Lower lobe of right lung (tissue), 2 donors: ENCODE measurements around the gene PTPN11. TPM values are rescaled to one million over a fixed set of nuclear protein-coding genes. Genes with fewer than 3 reads are reported as not detected.
"Not testable (repeated sequence)": the region's sequence is repeated elsewhere in the genome, so short reads cannot be mapped to it uniquely, and the experiment has no call there.

Experiments
- ATAC-seq, 2 donors: fragments of 200-7000 bp; cut with Tn5 transposase; one replicate each; pipeline ENCODE4 v1.9.1; 2020 to 2022; ENCODE audit warnings: mild to moderate bottlenecking in 2 of 2, moderate library complexity in 2 of 2
- DNase-seq: peaks from one replicate; pipeline ENCODE4 v3.0.0-alpha.2; 2020
- H3K27ac ChIP-seq: fragments of 200-600 bp; one replicate; pipeline ENCODE4 v1.8.0; 2022
- H3K27me3 ChIP-seq: fragments of 200-600 bp; one replicate; pipeline ENCODE4 v1.8.0; 2022; ENCODE audit warnings: low read depth
- H3K36me3 ChIP-seq: fragments of 200-600 bp; one replicate; pipeline ENCODE4 v1.8.0; 2022; ENCODE audit warnings: mild to moderate bottlenecking
- H3K4me1 ChIP-seq: fragments of 200-600 bp; one replicate; pipeline ENCODE4 v1.8.0; 2022
- H3K4me3 ChIP-seq: fragments of 200-600 bp; one replicate; pipeline ENCODE4 v1.8.0; 2022; ENCODE audit warnings: mild to moderate bottlenecking
- H3K9me3 ChIP-seq: fragments of 200-600 bp; one replicate; pipeline ENCODE4 v1.8.0; 2022
- CTCF ChIP-seq: fragments of 200-600 bp; IDR thresholded peaks from one replicate; pipeline ENCODE4 v1.8.0; 2022; ENCODE audit warnings: antibody characterized with exemption, mild to moderate bottlenecking
- intact Hi-C: fragments of 100-400 bp; cut with DNase I; formaldehyde crosslinking; loops from one replicate; pipeline ENCODE4 v1.11.0; 2022
- total RNA-seq: library from RNA; stranded (reverse); fragmentation: NEBNext Ultra II Directional; extraction: Animal tissue kit (Norgen Biotek cat#: 25700); gene quantifications from one replicate; pipeline ENCODE4 v1.2.1, GENCODE V29; 2021
- donor health status: DM: no; HTN: yes; CAD: no; lungs with severe emphysema.

Gene PTPN11
- total RNA-seq, 1 donor from 2014 or later: 87.5 TPM

- ATAC-seq (no peak), DNase-seq (no peak)
- Histone ChIP-seq H3K4me3 (no peak overlapping the region), H3K4me1 (no peaks in the 10 kb centered on the region), H3K27me3 (no peaks in the 10 kb centered on the region), H3K9me3 (no peaks in the 10 kb centered on the region), H3K27ac (no peak overlapping the region), H3K36me3 (no peaks in the 10 kb centered on the region)
- TF ChIP-seq CTCF: no peak
- intact Hi-C loops: no loop called here
Observed at GRCh38 chr12:112389228-112389627, 29.5 kb upstream of the PTPN11 start.

- H3K27me3 ChIP-seq, intact Hi-C loops, H3K4me1 ChIP-seq, ATAC-seq, H3K4me3 ChIP-seq, H3K9me3 ChIP-seq, H3K36me3 ChIP-seq, DNase-seq, H3K27ac ChIP-seq: not testable (repeated sequence)
Observed at GRCh38 chr12:112389922-112390654, 28.7 kb upstream of the PTPN11 start.

- Histone ChIP-seq H3K27me3 (no peaks in the 10 kb centered on the region), H3K27ac (no peak overlapping the region), H3K36me3 (no peaks in the 10 kb centered on the region), H3K9me3 (no peaks in the 10 kb centered on the region), H3K4me1 (no peaks in the 10 kb centered on the region), H3K4me3 (no peak overlapping the region)
- TF ChIP-seq CTCF: no peak
- ATAC-seq: no peak
- intact Hi-C loops: no loop called here
- DNase-seq: no peak
Observed at GRCh38 chr12:112393328-112393727, 25.4 kb upstream of the PTPN11 start.

GRCh38 chr12:112401054-112401453 lies 17.7 kb upstream of the PTPN11 start:
- no peak for ATAC-seq
- intact Hi-C loops: no loop called here
- H3K27me3 ChIP-seq: no peaks in the 10 kb centered on the region

GRCh38 chr12:112401903-112402498 lies 16.7 kb upstream of the PTPN11 start:
- intact Hi-C loops: no loop called here
- H3K4me1 ChIP-seq: no peaks in the 10 kb centered on the region

More at GRCh38 chr12:112401054-112401453, 17.7 kb upstream of the PTPN11 start:
- no peaks in the 10 kb centered on the region for H3K4me1 ChIP-seq
- peaks cover 26% of the 10 kb centered on the region for H3K36me3 ChIP-seq
- no peak overlapping the region for H3K4me3 ChIP-seq
- no peak overlapping the region for H3K27ac ChIP-seq
- no peak for DNase-seq
- H3K9me3 ChIP-seq: no peaks in the 10 kb centered on the region
- TF ChIP-seq CTCF: no peak

More at GRCh38 chr12:112401903-112402498, 16.7 kb upstream of the PTPN11 start:
- peaks cover 35% of the 10 kb centered on the region for H3K36me3 ChIP-seq
- H3K27ac ChIP-seq: no peak overlapping the region
- H3K9me3 ChIP-seq: no peaks in the 10 kb centered on the region
- no peak for ATAC-seq
- no peaks in the 10 kb centered on the region for H3K27me3 ChIP-seq
- TF ChIP-seq CTCF: no peak
- H3K4me3 ChIP-seq: no peak overlapping the region
- no peak for DNase-seq
